Right lobe of liver (tissue), 6 donors: Measurements from ENCODE around the gene MAPKAP1. TPM values are rescaled to one million over a fixed set of nuclear protein-coding genes. Genes with fewer than 3 reads are reported as not detected.

Source experiments
- ATAC-seq, 4 donors: fragments of 200-7000 bp; cut with Tn5 transposase; one replicate each; pipeline ENCODE4 v1.9.1; 2020; ENCODE audit warnings: mild to moderate bottlenecking in 4 of 4, moderate library complexity in 4 of 4
- DNase-seq, 3 donors: peaks; one replicate each; pipeline ENCODE4 v3.0.0-alpha.2; 2020
- H3K27ac ChIP-seq, 3 donors: fragments of 200-600 bp; one replicate each; pipeline ENCODE4 v1.8.0; 2022
- H3K27me3 ChIP-seq, 2 donors: fragments of 200-600 bp; one replicate each; pipeline ENCODE4 v1.8.0; 2022
- H3K36me3 ChIP-seq, 4 donors: fragments of 200-600 bp; sonication (generic) in 1 of 4; one replicate each; pipeline versions ENCODE4 v1.5.1 to v1.8.0; 2017 to 2022; ENCODE audit warnings: control low read depth in 1 of 4
- H3K4me1 ChIP-seq, 4 donors: fragments of 200-600 bp; sonication (generic) in 1 of 4; one replicate each; pipeline versions ENCODE4 v1.5.1 to v1.8.0; 2017 to 2022; ENCODE audit warnings: control low read depth in 1 of 4
- H3K4me3 ChIP-seq, 3 donors: fragments of 200-600 bp; one replicate each; pipeline ENCODE4 v1.8.0; 2022
- H3K9me3 ChIP-seq, 4 donors: fragments of 200-600 bp; sonication (generic) in 1 of 4; one replicate each; pipeline versions ENCODE4 v1.5.1 to v1.8.0; 2017 to 2022; ENCODE audit warnings: control low read depth in 1 of 4
- POLR2A ChIP-seq: fragments of 450-650 bp; IDR thresholded peaks from one replicate; pipeline ENCODE4 v1.6.1; 2017; ENCODE audit warnings: antibody characterized with exemption, mild to moderate bottlenecking
- WGBS: methylation state at CpG from one replicate; pipeline ENCODE4 v1.1.6; 2018; ENCODE audit warnings: low coverage, low lambda C conversion rate; ENCODE audit not compliant: insufficient coverage; ENCODE audit errors: missing lambda C conversion rate; 5-methylcytosine and 5-hydroxymethylcytosine counted together
- intact Hi-C, 2 donors: fragments of 100-400 bp; cut with DNase I; formaldehyde crosslinking; loops; one replicate each; pipeline versions ENCODE4 v1.11.2 to v1.14.1; 2022
- total RNA-seq, 6 experiments: library from RNA; depleted of rRNA in 2 of 6; stranded (reverse); fragments of >200 nt in 2 of 6; fragmentation: NEBNext Ultra II Directional in 3 of 6; extraction: Animal tissue kit (Norgen Biotek cat#: 25700) in 3 of 6; gene quantifications; one replicate each; pipeline versions ENCODE4 v1.1.0 to v1.2.4, GENCODE V29; 2016 to 2023
- TF ChIP-seq, protein P1 (sequence below), 4 donors: fragments of 200-600 bp in 3 of 4; fragments of 450-650 bp in 1 of 4; IDR thresholded peaks; one replicate each; pipeline versions ENCODE4 v1.5.1 to v1.8.0; 2016 to 2022; ENCODE audit warnings: antibody characterized with exemption in 4 of 4, mild to moderate bottlenecking in 2 of 4
- donor health status: DM: no; HTN: yes; CAD: no.
- donor health status: DM: no; HTN: no; CAD: no.
- donor health status: DM: no; HTN: no; CAD: no.
- donor health status: DM: no; HTN: yes; CAD: no.
- donor health status: DM: no; HTN: yes; CAD: no.

MAPKAP1 gene
- total RNA-seq, 6 experiments from 2014 or later, result 29.6 to 53.2 (median 48.3) TPM

GRCh38 chr9:125538092-125538473 lies 168.9 kb downstream of the MAPKAP1 start:
- 22% methylated on average over 2 of the region's 2 CpGs for WGBS
- intact Hi-C loops, result no loop called here
- H3K36me3 ChIP-seq, result no peaks in the 10 kb centered on the region
- TF ChIP-seq, protein P1, sequence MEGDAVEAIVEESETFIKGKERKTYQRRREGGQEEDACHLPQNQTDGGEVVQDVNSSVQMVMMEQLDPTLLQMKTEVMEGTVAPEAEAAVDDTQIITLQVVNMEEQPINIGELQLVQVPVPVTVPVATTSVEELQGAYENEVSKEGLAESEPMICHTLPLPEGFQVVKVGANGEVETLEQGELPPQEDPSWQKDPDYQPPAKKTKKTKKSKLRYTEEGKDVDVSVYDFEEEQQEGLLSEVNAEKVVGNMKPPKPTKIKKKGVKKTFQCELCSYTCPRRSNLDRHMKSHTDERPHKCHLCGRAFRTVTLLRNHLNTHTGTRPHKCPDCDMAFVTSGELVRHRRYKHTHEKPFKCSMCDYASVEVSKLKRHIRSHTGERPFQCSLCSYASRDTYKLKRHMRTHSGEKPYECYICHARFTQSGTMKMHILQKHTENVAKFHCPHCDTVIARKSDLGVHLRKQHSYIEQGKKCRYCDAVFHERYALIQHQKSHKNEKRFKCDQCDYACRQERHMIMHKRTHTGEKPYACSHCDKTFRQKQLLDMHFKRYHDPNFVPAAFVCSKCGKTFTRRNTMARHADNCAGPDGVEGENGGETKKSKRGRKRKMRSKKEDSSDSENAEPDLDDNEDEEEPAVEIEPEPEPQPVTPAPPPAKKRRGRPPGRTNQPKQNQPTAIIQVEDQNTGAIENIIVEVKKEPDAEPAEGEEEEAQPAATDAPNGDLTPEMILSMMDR (IDR thresholded peaks at IDR 0.05), result no peak
- no peak for TF ChIP-seq POLR2A
- no peak overlapping the region for H3K4me3 ChIP-seq
- H3K9me3 ChIP-seq, result no peaks in the 10 kb centered on the region
- peak; percentile 85 to 93 (median 90) for ATAC-seq
- peaks cover 0 to 29% (median 9%) of the 10 kb centered on the region in 4 donors for H3K4me1 ChIP-seq
- H3K27me3 ChIP-seq, result no peaks in the 10 kb centered on the region
- DNase-seq, result peak in 1 of 3 donors; percentile 55
- peak overlapping the region; percentile 23 to 38 (median 28) for H3K27ac ChIP-seq

DNA sequence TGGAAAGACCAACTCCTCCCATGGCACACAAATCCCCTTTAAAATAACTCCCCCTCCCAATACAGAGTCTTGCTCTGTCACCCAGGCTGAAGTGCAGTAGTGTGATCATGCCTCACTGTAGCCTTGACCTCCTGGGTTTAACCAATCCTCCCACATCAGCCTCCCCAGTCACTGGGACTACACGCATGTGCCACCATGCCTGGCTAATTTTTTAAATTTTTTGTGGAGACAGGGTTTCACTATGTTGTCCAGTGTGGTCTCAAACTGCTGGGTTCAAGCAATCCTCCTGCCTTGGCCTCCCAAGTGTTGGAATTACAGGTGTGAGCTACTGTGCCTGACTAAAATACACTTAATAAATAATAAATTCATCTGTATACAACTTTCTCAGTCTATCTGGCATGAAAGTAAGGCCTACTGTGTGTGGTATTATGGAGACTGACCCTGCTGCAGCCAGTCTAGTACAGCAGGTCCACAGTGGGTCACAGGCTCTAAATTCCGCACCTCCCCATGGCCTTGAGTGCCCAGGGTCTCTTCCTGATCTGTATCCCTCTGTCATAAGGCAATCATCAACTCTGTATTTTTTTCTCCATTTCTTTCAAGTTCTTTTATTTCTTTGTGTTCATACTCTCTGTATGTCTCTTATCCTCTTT lies 169.4 kb downstream of the MAPKAP1 start:
- H3K9me3 ChIP-seq, result no peaks in the 10 kb centered on the region
- intact Hi-C loops, result no loop called here
- H3K4me1 ChIP-seq, result peaks cover 0 to 32% (median 10%) of the 10 kb centered on the region in 4 donors
- WGBS, result 89% methylated on average over 2 of the region's 2 CpGs
- H3K27me3 ChIP-seq, result no peaks in the 10 kb centered on the region
- peak; percentile 4 to 50 (median 40) for ATAC-seq
- TF ChIP-seq, protein P1 (IDR thresholded peaks at IDR 0.05), result no peak
- TF ChIP-seq POLR2A, result no peak
- H3K4me3 ChIP-seq, result no peak overlapping the region
- no peak for DNase-seq
- H3K36me3 ChIP-seq, result no peaks in the 10 kb centered on the region
- H3K27ac ChIP-seq, result peak overlapping the region; percentile 23 to 38 (median 28)

DNA sequence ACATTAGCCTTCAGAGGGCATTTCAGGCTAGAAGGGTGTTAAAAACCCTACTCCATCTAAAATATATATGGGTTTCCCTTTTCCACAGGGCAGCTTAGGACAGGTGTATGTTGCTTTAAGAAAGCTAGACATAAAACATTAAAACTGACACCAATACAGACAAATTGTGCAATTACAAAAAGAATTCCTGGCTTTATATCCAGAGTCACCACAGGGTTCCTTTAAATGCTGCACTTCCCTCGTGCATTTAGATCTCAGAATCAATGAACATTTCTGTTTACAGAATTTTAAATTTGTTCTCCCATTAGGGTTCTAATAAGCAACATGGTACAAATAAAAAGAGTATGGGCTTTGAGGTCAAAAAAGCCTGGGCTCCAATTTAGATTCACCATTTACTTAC lies 170.2 kb downstream of the MAPKAP1 start:
- Histone ChIP-seq H3K9me3 (no peaks in the 10 kb centered on the region), H3K27ac (no peak overlapping the region), H3K27me3 (no peaks in the 10 kb centered on the region), H3K36me3 (no peaks in the 10 kb centered on the region), H3K4me1 (peaks cover 0 to 39% (median 10%) of the 10 kb centered on the region in 4 donors), H3K4me3 (no peak overlapping the region)
- ATAC-seq, result no peak
- 14% methylated on average over 1 of the region's 1 CpG for WGBS
- TF ChIP-seq, protein P1 (IDR thresholded peaks at IDR 0.05), result no peak
- no peak for TF ChIP-seq POLR2A
- no peak for DNase-seq
- intact Hi-C loops, result no loop called here

DNA sequence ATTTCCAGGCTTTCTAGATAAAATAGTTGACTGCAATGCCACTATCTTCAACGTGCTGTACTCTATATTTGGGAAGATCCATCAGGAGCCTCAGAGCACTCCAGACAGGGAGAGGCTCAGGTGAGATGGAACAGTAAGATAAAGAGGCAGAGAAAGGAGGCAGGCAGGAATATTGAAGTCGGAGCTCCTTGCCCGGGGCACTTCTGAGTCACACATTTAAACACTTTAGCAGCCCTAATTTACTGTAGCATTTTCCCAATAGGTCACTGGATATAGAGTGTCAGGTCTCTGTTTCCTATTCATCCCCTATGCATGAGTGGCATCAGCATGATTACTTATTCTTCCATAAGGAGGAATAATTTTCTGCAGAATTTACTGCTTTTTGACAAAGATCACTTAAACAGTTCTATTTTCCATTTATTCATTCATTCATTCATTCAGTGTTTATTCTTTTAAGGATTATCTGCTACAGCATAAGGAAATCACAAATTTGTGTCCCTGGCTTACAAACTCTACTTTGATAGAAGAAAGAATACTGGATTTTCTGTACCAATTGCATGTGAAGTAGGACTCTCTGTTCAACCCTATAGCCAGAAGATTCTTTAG lies 170.7 kb downstream of the MAPKAP1 start:
- intact Hi-C loops, result no loop called here
- 86% methylated on average over 3 of the region's 3 CpGs for WGBS
- no peak overlapping the region for H3K27ac ChIP-seq
- no peaks in the 10 kb centered on the region for H3K27me3 ChIP-seq
- H3K4me1 ChIP-seq, result peaks cover 0 to 39% (median 10%) of the 10 kb centered on the region in 4 donors
- H3K36me3 ChIP-seq, result no peaks in the 10 kb centered on the region
- ATAC-seq (no peak), DNase-seq (no peak)
- H3K4me3 ChIP-seq, result no peak overlapping the region
- H3K9me3 ChIP-seq, result no peaks in the 10 kb centered on the region
- TF ChIP-seq POLR2A, result no peak
- TF ChIP-seq, protein P1 (IDR thresholded peaks at IDR 0.05), result no peak
